Measurements from ENCODE around the gene PROCR. TPM values are rescaled to one million over a fixed set of nuclear protein-coding genes. Genes with fewer than 3 reads are reported as not detected.

PROCR gene
- total RNA-seq, 2 donors from 2014 or later: 181 to 239 TPM

GRCh38 chr20:35226126-35226883 is 54.4 kb downstream of the PROCR start, which contains the start of gene MMP24:
TSS of gene MMP24 (plus strand) at chr20:35226690. CDS start at chr20:35226739, 49 bp downstream.
- DNase-seq (ENCODE audit: low spot score): no peak
- intact Hi-C loops (cut with DNase I): no loop called here

Other genes starting within 250 kb of the PROCR start
- gene GSS, start 216.3 kb upstream of the PROCR start, total RNA-seq: 10 to 100 TPM; 23.2 to 25.5 TPM
- under 1 TPM; 0.42 to 0.57 TPM for gene MYH7B, start 216.2 kb upstream of the PROCR start, total RNA-seq
- 10 to 100 TPM; 42.6 to 48.9 TPM for gene TRPC4AP, start 79.3 kb upstream of the PROCR start, total RNA-seq
- 10 to 100 TPM; 27.9 to 30.6 TPM for gene EDEM2, start 24.7 kb upstream of the PROCR start, total RNA-seq
- gene MMP24, start 54.6 kb downstream of the PROCR start, total RNA-seq: under 1 TPM; 0.52 to 0.88 TPM
- gene MMP24OS, start 106.0 kb downstream of the PROCR start, total RNA-seq: 10 to 100 TPM; 40.4 to 54.6 TPM
- gene EIF6, start 112.7 kb downstream of the PROCR start, total RNA-seq: 10 to 100 TPM; 61.9 to 89.7 TPM
- not detected for gene FAM83C, start 120.4 kb downstream of the PROCR start, total RNA-seq
- gene UQCC1, start 239.9 kb downstream of the PROCR start, total RNA-seq: 10 to 100 TPM; 32.0 to 33.5 TPM